Caco-2 (cell line): Measurements from ENCODE around the gene PALLD. TPM values are rescaled to one million over a fixed set of nuclear protein-coding genes. Genes with fewer than 3 reads are reported as not detected.

Source experiments
- BruUV-seq: library from RNA; stranded (reverse); fragments of 400-500 nt; replicated peaks from 2 replicates; lab custom pipeline; 2021; lab: Mats Ljungman, UMichigan
- CTCF ChIA-PET: fragments of 300-600 bp; sonication (Branson Sonifier 250); formaldehyde crosslinking; loops from one replicate; lab custom pipeline; 2022; ENCODE audit warnings: antibody characterized with exemption; lab: Charles Lee
- POLR2A ChIA-PET: fragments of 300-600 bp; sonication (Branson Sonifier 250); formaldehyde crosslinking; loops from one replicate; lab custom pipeline; 2022; ENCODE audit warnings: antibody characterized with exemption; lab: Charles Lee
- DNase-seq, 2 experiments: peaks; one replicate each; pipeline versions ENCODE4 v3.0.0 to v3.0.0-alpha.2; 2020 to 2022
- H3K27me3 ChIP-seq: replicated peaks from 2 replicates; pipeline ENCODE4 v1.6.0; 2011; ENCODE audit warnings: low read length; ENCODE audit not compliant: control insufficient read depth, insufficient read depth
- H3K36me3 ChIP-seq: 2 replicates; pipeline ENCODE4 v1.5.1; 2011; ENCODE audit warnings: low read length; ENCODE audit not compliant: control insufficient read depth, insufficient read depth
- H3K4me1 ChIP-seq: fragments of 250-450 bp; sonication (Bioruptor Pico); 2 replicates; pipeline ENCODE4 v1.5.1; 2020; ENCODE audit warnings: mild to moderate bottlenecking
- H3K4me3 ChIP-seq: 2 replicates; pipeline ENCODE4 v1.5.1; 2011; ENCODE audit warnings: low read depth, mild to moderate bottlenecking, control low read depth, low read length
- H3K9me3 ChIP-seq: fragments of 250-450 bp; sonication (Bioruptor Pico); 2 replicates; pipeline ENCODE4 v1.5.1; 2020; ENCODE audit warnings: mild to moderate bottlenecking, moderate library complexity
- H3K27ac Mint-ChIP-seq: one replicate; pipeline ENCODE4 v1.8.0; 2022; ENCODE audit warnings: mixed read lengths; ENCODE audit not compliant: unreplicated experiment
- H3K27me3 Mint-ChIP-seq: one replicate; pipeline ENCODE4 v1.8.0; 2022; ENCODE audit warnings: mixed read lengths; ENCODE audit not compliant: insufficient read depth, unreplicated experiment
- H3K36me3 Mint-ChIP-seq: one replicate; pipeline ENCODE4 v1.8.0; 2022; ENCODE audit warnings: mild to moderate bottlenecking, mixed read lengths; ENCODE audit not compliant: insufficient read depth, unreplicated experiment
- H3K4me1 Mint-ChIP-seq: one replicate; pipeline ENCODE4 v1.8.0; 2022; ENCODE audit warnings: low read depth, mixed read lengths; ENCODE audit not compliant: unreplicated experiment
- H3K4me3 Mint-ChIP-seq: one replicate; pipeline ENCODE4 v1.8.0; 2022; ENCODE audit warnings: mild to moderate bottlenecking, moderate library complexity, mixed read lengths; ENCODE audit not compliant: unreplicated experiment
- H3K9me3 Mint-ChIP-seq: one replicate; pipeline ENCODE4 v1.8.0; 2022; ENCODE audit warnings: mixed read lengths; ENCODE audit not compliant: unreplicated experiment
- CTCF ChIP-seq, 2 experiments: fragments of 200-600 bp in 1 of 2; IDR thresholded peaks; 1 replicate in 1 of 2; 2 replicates in 1 of 2; pipeline versions ENCODE4 v1.5.1 to v1.8.0; 2011 to 2022; ENCODE audit warnings: antibody characterized with exemption in 1 of 2, control low read depth in 1 of 2, inconsistent platforms in 1 of 2, low read depth in 1 of 2, low read length in 1 of 2, mild to moderate bottlenecking in 1 of 2, moderate library complexity in 1 of 2; ENCODE audit not compliant: insufficient read depth in 1 of 2, severe bottlenecking in 1 of 2, unreplicated experiment in 1 of 2
- intact Hi-C: fragments of 100-400 bp; cut with micrococcal nuclease; formaldehyde crosslinking; loops from one replicate; pipeline ENCODE4 v1.10.0; 2022; ENCODE audit not compliant: unreplicated experiment
- total RNA-seq: library from RNA; stranded (reverse); gene quantifications from 2 replicates; pipeline ENCODE4 v1.2.3, GENCODE V29; 2022

PALLD gene
- total RNA-seq, 1 experiment from 2014 or later = 12.3 TPM

GRCh38 chr4:168759321-168759720, 262.5 kb downstream of the PALLD start:
- no peak overlapping the region for H3K4me3 ChIP-seq
- H3K27me3 ChIP-seq = no peaks in the 10 kb centered on the region
- CTCF ChIA-PET = no interaction called here
- POLR2A ChIA-PET = no interaction called here
- H3K4me1 Mint-ChIP-seq = peaks cover 16% of the 10 kb centered on the region
- H3K27ac Mint-ChIP-seq = no peak overlapping the region
- H3K4me1 ChIP-seq = peaks cover 2% of the 10 kb centered on the region; the same call in 1 of the 2 replicates
- no peaks in the 10 kb centered on the region for H3K9me3 ChIP-seq
- BruUV-seq = no TSS peak
- no peaks in the 10 kb centered on the region for H3K27me3 Mint-ChIP-seq
- no peak overlapping the region for H3K4me3 Mint-ChIP-seq
- intact Hi-C loops = no loop called here
- no peak for DNase-seq
- no peaks in the 10 kb centered on the region for H3K9me3 Mint-ChIP-seq
- H3K36me3 Mint-ChIP-seq = no peaks in the 10 kb centered on the region
- no peaks in the 10 kb centered on the region for H3K36me3 ChIP-seq
- TF ChIP-seq CTCF (IDR thresholded peaks at IDR 0.05; ENCODE audit: insufficient read depth in 1 of 2, low read depth in 1 of 2, low read length in 1 of 2, severe bottlenecking in 1 of 2, unreplicated experiment in 1 of 2) = no peak

GRCh38 chr4:168759959-168760527, 263.2 kb downstream of the PALLD start:
- no TSS peak for BruUV-seq
- CTCF ChIA-PET = no interaction called here
- H3K36me3 ChIP-seq = no peaks in the 10 kb centered on the region
- H3K9me3 ChIP-seq = no peaks in the 10 kb centered on the region
- Mint-ChIP-seq H3K27me3 (peaks cover 4% of the 10 kb centered on the region), H3K36me3 (no peaks in the 10 kb centered on the region), H3K4me3 (no peak overlapping the region), H3K4me1 (peaks cover 16% of the 10 kb centered on the region), H3K9me3 (no peaks in the 10 kb centered on the region), H3K27ac (no peak overlapping the region)
- no peak for DNase-seq
- no peak overlapping the region for H3K4me3 ChIP-seq
- no peaks in the 10 kb centered on the region for H3K27me3 ChIP-seq
- POLR2A ChIA-PET = no interaction called here
- peaks cover 2% of the 10 kb centered on the region; the same call in 1 of the 2 replicates for H3K4me1 ChIP-seq
- intact Hi-C loops = no loop called here
- TF ChIP-seq CTCF (IDR thresholded peaks at IDR 0.05; ENCODE audit: insufficient read depth in 1 of 2, low read depth in 1 of 2, low read length in 1 of 2, severe bottlenecking in 1 of 2, unreplicated experiment in 1 of 2) = no peak

- H3K36me3 ChIP-seq = no peaks in the 10 kb centered on the region
- Mint-ChIP-seq H3K36me3 (no peaks in the 10 kb centered on the region), H3K27ac (no peak overlapping the region), H3K27me3 (peaks cover 5% of the 10 kb centered on the region), H3K4me1 (peaks cover 10% of the 10 kb centered on the region), H3K9me3 (no peaks in the 10 kb centered on the region), H3K4me3 (no peak overlapping the region)
- no peak overlapping the region for H3K4me3 ChIP-seq
- TF ChIP-seq CTCF (IDR thresholded peaks at IDR 0.05; ENCODE audit: insufficient read depth in 1 of 2, low read depth in 1 of 2, low read length in 1 of 2, severe bottlenecking in 1 of 2, unreplicated experiment in 1 of 2) = no peak
- ChIA-PET POLR2A (no interaction called here), CTCF (no interaction called here)
- no peaks in the 10 kb centered on the region for H3K9me3 ChIP-seq
- H3K27me3 ChIP-seq = no peaks in the 10 kb centered on the region
- BruUV-seq = no TSS peak
- no peak for DNase-seq
- peaks cover 2% of the 10 kb centered on the region; the same call in 1 of the 2 replicates for H3K4me1 ChIP-seq
- intact Hi-C loops = no loop called here
Observed at GRCh38 chr4:168761066-168761465, 264.2 kb downstream of the PALLD start.
